ENCODE measurements around the gene RPS6KA5. TPM values are rescaled to one million over a fixed set of nuclear protein-coding genes. Genes with fewer than 3 reads are reported as not detected.

The RPS6KA5 gene
- total RNA-seq, 1 donor from 2014 or later = 0.65 TPM

- TF ChIP-seq CTCF (IDR thresholded peaks at IDR 0.05) = no peak
- DNase-seq (ENCODE audit: low spot score) = no peak
- no peaks in the 10 kb centered on the region for H3K27me3 Mint-ChIP-seq (ENCODE audit: low read depth)
- no peaks in the 10 kb centered on the region for H3K4me1 Mint-ChIP-seq (ENCODE audit: low read depth)
- no peak overlapping the region for H3K4me3 Mint-ChIP-seq (ENCODE audit: unreplicated experiment)
- no peak overlapping the region for H3K27ac Mint-ChIP-seq (ENCODE audit: unreplicated experiment)
- no peaks in the 10 kb centered on the region for H3K9me3 Mint-ChIP-seq (ENCODE audit: low read depth)
- no peaks in the 10 kb centered on the region for H3K36me3 Mint-ChIP-seq (ENCODE audit: low read depth)
These were observed 50.3 kb downstream of the RPS6KA5 start for GRCh38 chr14:91010153-91010533.

GRCh38 chr14:91009501-91010152, 50.8 kb downstream of the RPS6KA5 start:
- Mint-ChIP-seq H3K9me3 (ENCODE audit: low read depth) (no peaks in the 10 kb centered on the region), H3K27ac (ENCODE audit: unreplicated experiment) (no peak overlapping the region), H3K4me1 (ENCODE audit: low read depth) (no peaks in the 10 kb centered on the region), H3K27me3 (ENCODE audit: low read depth) (no peaks in the 10 kb centered on the region), H3K4me3 (ENCODE audit: unreplicated experiment) (no peak overlapping the region), H3K36me3 (ENCODE audit: low read depth) (no peaks in the 10 kb centered on the region)
- TF ChIP-seq CTCF (IDR thresholded peaks at IDR 0.05) = no peak
- no peak for DNase-seq (ENCODE audit: low spot score)

- TF ChIP-seq CTCF (IDR thresholded peaks at IDR 0.05) = no peak
- H3K27me3 Mint-ChIP-seq (ENCODE audit: low read depth) = no peaks in the 10 kb centered on the region
- no peak for DNase-seq (ENCODE audit: low spot score)
- H3K4me1 Mint-ChIP-seq (ENCODE audit: low read depth) = no peaks in the 10 kb centered on the region
- no peaks in the 10 kb centered on the region for H3K36me3 Mint-ChIP-seq (ENCODE audit: low read depth)
- no peak overlapping the region for H3K4me3 Mint-ChIP-seq (ENCODE audit: unreplicated experiment)
- no peak overlapping the region for H3K27ac Mint-ChIP-seq (ENCODE audit: unreplicated experiment)
- H3K9me3 Mint-ChIP-seq (ENCODE audit: low read depth) = no peaks in the 10 kb centered on the region
These were observed 51.6 kb downstream of the RPS6KA5 start for GRCh38 chr14:91008759-91009409.

GRCh38 chr14:91005716-91006115, 54.7 kb downstream of the RPS6KA5 start:
- H3K27ac Mint-ChIP-seq (ENCODE audit: unreplicated experiment) = no peak overlapping the region
- no peak for TF ChIP-seq CTCF (IDR thresholded peaks at IDR 0.05)
- no peaks in the 10 kb centered on the region for H3K36me3 Mint-ChIP-seq (ENCODE audit: low read depth)
- no peak for DNase-seq (ENCODE audit: low spot score)
- H3K27me3 Mint-ChIP-seq (ENCODE audit: low read depth) = no peaks in the 10 kb centered on the region
- H3K9me3 Mint-ChIP-seq (ENCODE audit: low read depth) = no peaks in the 10 kb centered on the region
- no peaks in the 10 kb centered on the region for H3K4me1 Mint-ChIP-seq (ENCODE audit: low read depth)
- H3K4me3 Mint-ChIP-seq (ENCODE audit: unreplicated experiment) = no peak overlapping the region

GRCh38 chr14:91004987-91005386, 55.5 kb downstream of the RPS6KA5 start:
- no peak for TF ChIP-seq CTCF (IDR thresholded peaks at IDR 0.05)
- no peaks in the 10 kb centered on the region for H3K27me3 Mint-ChIP-seq (ENCODE audit: low read depth)

More at GRCh38 chr14:91004987-91005386, 55.5 kb downstream of the RPS6KA5 start:
- no peak for DNase-seq (ENCODE audit: low spot score)
- Mint-ChIP-seq H3K36me3 (ENCODE audit: low read depth) (no peaks in the 10 kb centered on the region), H3K4me3 (ENCODE audit: unreplicated experiment) (no peak overlapping the region), H3K27ac (ENCODE audit: unreplicated experiment) (no peak overlapping the region), H3K9me3 (ENCODE audit: low read depth) (no peaks in the 10 kb centered on the region), H3K4me1 (ENCODE audit: low read depth) (no peaks in the 10 kb centered on the region)

Data from chondrocyte (in vitro differentiated cells).